Stimulated activated CD4-positive, alpha-beta T cell treated with anti-CD3 and anti-CD28 coated beads, Interleukin-15, amount 100 ng/mL, for 48 hours (primary cell): Measurements from ENCODE around the gene TNIP1.

ENCODE experiments used
- DNase-seq, 2 donors: peaks; one replicate each; pipeline ENCODE4 v3.0.0-alpha.2; 2020; ENCODE audit warnings: low read depth in 2 of 2

Gene TNIP1

DNA sequence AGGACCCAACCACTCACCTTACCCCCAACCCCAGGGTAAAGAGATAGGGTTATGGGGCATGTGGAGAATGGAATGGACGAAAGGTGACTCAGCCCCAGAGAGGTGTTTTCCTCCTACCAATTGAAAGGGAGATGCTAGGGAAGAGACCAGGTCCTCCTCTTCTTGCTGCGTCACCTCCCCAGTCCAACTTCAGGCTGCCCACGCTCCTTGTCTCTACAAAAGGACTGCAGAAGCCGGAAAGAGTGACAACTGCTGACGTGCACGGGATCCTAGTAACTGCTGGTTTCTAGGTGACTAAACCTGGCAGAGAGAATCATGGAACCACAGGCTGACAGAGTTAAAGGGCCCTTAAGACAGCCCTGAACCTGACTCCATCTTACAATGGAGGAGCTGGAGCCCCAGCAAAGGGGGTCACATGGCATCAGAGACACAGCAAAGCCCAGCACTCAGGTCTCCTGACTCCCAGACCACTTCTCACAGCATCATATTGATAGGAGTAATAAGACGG lies 58.3 kb downstream of the TNIP1 start:
- DNase-seq, result no peak

DNA sequence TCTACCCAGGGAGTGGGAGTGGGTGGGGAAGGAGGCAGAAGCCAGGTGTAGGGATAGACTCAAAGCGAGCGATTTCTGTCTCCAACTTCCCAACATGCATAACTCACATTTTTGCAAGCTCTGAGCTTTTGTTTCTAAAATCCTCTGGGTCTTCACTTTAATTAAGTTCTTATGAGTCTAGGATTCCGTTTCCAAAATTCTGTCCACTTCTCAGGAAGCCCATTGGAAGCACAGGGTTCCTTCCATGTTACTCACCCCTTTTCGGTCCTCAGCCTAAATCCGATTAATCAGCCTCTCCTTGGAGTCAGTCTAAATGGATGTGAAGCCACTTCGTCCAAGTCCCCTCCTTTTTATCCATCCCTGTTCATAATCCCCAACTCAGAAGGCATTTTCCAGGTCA lies 59.1 kb downstream of the TNIP1 start:
- DNase-seq, result no peak

GRCh38 chr5:151020304-151021110 lies 60.3 kb downstream of the TNIP1 start, which contains the start of gene GPX3:
GPX3 (plus strand) TSS chr5:151020591; CDS start chr5:151020655, 64 bp downstream.
- no peak for DNase-seq

DNA sequence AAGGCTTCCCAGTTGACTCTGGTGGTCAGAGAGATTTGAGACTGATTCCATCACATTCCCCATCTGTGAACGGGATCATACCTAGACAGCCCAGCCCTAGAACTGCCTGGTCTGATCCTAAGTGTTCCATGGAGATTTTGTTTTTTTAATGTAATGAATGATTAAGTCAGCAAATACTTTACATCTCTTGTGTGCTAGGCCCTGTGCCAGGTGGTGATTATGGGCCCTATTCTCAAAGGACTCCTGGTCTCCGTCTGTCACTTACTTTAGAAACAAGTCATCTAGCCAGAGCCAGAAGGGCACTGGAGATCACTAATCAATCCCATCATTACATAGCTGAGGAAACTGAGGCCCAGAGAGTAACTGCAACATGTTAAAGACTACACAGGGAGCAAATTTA lies 61.5 kb downstream of the TNIP1 start:
- DNase-seq, result no peak

DNA sequence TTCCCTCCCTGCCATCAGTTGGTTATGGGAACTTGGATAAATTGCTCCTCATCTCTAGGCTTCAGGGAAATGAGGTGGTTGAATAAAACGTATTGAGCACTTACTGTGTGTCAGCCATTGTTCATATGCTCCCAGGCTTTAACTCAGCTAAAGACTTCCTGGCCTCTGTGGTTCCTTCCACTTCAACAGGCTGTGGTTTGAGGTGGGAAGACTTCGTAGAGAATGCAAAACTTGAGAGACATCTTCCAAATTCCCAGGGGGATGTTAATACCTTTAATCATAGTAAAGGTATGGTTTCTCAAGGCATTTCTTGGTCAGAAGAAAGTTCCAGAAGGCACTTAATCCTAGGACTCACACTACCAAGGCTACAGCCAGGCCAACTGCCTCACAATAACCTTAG lies 62.0 kb downstream of the TNIP1 start:
- no peak for DNase-seq

DNA sequence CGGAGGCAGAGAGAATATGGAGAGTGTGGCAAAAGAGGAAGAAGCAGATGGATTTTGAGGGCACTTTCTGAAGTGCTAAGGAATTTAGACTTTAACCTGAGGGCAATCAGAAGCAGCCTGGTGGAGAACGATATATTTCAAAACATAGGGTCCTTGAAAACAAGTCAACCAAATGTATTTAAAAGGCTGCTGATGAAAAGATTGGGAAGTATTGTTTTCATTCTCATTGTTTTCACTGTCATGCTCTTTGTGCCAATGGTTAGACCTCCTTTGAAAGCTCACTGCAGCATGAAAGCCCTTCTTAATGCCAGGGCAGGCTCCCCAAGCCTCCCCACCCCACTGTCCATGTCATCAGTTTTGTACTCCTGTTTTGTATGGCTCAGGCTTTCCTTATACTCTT lies 62.9 kb downstream of the TNIP1 start:
- no peak for DNase-seq

DNA sequence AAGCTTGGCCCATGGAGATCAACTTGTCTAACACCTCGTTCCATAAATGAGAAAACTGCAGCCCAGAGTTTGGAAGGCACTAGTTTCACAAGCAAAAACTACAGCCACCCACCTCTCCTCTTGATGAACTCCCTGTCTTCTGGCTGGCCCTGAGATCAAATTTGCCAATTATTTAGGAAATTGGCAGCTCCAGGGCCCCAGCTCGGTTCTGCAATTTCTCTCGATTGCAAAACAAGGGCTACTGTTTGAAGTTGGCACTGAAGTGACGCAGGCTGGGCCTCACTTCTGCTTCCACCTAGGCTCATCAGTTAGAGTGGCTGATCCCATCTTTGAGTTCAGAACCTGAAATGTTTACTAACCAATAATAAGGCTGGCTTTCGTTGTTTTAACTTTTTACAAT lies 64.1 kb downstream of the TNIP1 start:
- no peak for DNase-seq

DNA sequence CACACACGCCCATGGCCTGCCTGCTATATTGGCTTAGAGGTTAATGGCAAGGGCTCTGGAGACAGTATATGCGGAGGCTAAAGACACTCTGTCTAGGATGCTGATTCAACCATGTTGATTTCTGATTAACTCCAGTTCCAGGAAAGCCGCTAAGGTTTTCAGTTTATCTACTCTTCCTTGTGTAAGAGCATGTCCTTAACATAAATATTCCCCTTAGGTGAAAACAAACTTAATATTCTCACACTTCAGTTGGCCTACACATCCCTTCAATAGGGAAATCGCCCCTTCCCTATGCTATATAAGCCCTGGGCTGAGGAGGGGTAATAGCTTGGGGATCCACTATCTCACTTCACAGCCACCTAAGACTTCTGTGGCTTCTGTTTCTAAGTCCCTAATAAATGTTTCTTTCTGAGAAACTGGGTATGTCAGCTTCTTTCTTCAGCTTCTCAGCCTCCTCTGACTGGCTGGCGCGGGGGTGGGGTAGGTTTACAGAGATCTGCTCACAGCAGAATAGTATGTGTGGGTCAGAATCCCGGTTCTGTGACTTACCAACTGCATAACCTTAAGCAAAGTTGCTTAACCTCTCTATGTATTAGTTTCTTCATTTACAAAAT lies 64.8 kb downstream of the TNIP1 start:
- DNase-seq, result no peak

- no peak for DNase-seq
Measured at GRCh38 chr5:151014680-151015343, 66.0 kb downstream of the TNIP1 start.

GRCh38 chr5:151012862-151013261 lies 68.0 kb downstream of the TNIP1 start:
- DNase-seq, result no peak

DNA sequence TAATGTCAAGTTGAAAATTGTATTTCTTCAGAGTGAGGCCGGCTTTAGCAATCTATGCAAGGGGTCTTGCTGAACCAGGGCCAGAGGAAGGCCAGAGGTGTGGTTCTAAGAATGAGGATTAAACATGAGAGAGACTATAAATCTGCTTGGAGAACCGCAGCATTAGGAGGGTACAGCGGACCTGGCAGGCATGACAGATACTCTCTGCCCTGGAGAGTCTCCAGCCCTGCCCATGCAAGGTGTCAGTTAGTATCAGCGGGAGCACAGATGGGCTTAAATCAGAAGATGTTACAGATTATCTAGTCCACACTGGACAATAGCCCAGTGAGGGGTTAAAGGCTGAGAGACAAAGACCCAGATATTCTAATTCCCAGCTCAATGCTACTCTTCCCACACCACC lies 71.9 kb downstream of the TNIP1 start:
- DNase-seq, result no peak

DNA sequence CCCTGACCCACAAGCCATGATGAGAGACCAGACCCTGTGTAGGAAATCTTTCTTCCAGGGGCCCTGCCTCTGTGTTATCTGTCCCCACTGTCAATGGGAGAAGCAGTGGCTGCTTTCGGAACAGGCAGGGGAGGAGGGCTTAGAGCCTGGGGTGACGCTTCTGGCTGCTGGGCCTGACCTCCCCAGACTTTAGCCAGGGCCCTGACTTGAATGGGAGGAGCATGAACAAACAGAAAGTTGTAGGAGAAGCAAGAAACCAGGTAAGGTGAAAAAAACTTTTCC lies 72.7 kb downstream of the TNIP1 start:
- no peak for DNase-seq

DNA sequence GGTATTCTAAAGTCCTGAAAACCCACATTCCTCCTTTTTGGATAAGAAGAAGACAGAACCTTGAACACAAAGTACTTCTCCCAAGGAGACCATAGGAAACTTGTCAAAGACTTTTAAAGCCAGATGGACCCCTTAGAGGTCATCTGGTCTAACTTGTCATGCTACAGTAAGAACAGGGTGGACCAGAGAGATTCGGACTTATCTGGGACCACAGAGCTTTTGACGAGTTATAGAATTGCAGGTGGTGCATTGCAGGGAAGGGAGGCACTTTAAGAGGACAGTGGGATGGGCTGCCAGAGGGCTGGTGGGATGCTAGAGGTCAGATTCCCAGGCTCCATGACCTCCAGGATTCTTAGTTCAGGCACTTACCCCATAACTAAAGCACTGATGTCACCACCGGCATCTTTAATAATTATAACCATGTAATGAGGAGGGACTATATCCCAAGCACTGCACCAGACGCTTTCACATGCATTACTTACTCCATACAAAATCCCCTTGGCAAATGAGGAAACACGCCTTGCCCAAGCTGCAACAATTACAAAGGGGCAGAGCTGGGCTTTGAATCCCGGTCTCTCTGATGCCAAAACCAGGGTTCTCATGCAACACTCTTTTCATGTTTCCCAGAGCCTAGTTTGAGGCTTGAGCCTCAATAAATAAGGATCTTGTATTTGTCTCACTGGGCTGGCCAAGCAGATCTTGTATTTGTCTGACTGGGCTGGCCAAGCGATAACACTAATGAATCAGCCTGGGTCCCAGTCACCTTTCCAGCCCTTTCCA lies 73.2 kb downstream of the TNIP1 start:
- no peak for DNase-seq

DNA sequence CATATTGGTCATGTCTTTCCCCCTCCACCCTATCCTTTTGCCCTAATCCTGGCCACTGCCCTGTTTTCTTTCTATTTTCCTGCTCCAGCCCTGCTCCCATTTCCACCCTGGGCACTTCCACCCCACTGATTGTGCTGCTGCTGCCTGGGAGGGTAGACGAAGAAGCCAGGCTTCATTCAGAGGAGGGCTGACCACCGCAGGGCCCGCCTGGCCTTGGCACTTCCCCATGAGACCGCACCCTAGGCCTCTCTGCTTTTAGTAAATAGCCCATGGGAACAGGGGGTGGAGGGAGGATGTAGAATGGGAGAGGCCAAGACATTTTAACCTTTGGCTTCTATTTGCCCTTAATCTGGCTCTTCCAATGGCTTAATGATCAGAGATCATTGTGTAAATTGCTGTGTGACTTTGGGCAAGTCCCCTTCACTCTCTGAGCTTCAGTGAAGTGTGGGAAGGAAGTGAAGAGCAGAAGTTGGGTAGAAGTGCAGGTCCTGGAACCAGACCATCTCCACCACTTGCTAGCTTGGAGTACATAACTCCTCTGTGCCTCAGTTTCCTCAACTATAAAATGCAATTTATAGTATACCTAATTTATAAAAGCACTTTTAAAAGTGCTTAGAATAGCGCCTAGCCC lies 74.0 kb downstream of the TNIP1 start:
- DNase-seq, result no peak

GRCh38 chr5:151005950-151006576 lies 74.8 kb downstream of the TNIP1 start:
- DNase-seq, result no peak

DNA sequence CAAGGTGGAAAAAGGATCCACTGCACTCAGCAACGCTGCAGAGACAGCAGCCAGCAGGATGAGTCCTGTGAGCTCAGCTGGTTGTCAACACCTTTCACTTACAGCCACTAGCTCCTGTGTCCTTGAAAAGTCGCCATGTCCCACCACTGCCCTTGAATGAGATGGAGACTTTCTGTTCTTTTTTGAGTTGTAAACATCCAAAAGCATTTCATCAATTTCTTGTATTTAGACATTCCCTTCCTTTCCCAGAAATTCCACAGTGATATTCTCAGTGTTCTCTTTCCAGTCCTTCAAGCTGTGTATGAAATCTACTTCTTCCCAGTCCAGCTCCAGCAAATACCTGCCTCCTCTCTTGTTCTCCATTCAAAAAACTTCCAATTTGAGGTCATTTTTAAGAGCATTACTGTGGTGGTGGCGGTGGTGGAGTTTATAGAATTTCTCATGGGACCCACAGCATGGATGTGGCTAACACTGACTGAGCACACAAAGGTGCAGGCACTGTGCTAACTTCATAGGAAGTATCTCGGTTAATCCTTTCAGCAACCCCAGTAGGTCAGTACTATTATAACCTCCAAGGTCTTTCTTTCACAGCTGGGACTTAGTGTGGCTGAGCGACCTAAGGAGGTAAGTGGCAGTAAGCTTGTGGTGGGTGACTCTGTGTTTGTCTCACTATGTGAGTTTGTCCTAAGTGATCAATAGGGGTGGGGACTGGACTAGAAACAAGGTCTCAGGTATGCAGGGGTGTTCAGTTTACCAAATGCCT lies 75.5 kb downstream of the TNIP1 start:
- DNase-seq, result no peak

- DNase-seq, result no peak
Measured at GRCh38 chr5:151004499-151004898, 76.3 kb downstream of the TNIP1 start.

DNA sequence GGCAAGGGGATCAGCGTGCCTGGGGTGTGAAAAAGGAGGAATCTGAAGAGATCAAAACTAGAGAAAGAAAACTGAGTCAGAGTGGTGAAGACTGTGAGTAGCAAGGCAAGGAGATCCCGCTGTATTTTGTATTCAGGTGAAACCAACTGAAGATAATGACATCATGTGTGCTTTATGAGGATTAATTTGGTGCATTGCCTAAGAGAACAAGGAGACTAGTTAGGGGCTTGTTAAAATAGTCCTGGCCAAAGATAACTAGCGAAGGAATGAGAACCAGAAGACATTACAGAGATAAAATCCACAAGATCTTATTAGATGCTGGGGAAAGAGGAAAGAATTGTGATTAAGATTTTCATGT lies 77.4 kb downstream of the TNIP1 start:
- DNase-seq, result no peak

DNA sequence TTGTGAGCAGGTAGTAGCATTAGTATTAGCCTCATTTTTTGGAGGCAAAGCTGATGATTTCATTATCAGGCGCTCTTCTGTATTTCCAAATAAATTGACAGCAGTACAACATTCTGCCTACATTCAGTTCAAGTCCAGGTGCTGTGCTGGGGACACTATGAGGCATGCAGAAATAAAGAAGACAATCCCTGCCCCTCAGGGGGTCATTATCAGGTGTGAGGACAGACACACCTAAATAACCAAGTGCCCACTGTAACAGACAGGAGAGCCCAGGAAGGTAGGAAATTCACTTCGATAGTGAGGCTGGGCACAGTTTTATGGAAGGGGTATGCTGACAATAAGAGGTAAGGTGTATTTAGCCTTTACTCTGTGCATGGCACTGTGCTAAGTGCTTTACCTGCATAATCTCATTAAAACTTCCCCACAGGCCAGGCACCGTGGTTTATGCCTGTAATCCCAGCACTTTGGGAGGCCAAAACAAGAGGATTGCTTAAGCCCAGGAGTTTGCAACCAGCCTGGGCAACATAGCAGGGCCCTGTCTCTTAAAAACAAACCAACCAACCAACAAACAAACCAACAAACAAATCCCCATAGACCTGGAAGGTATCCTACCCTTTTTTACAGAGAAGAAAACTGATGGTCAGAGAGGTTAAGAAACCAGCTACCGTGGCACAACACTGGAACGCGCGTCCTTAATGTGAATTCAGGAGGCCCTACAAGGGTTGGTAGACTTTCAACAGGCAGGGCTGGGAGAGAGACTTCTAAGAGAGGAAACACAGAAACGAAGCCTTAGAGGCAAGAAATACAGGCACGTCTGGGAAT lies 77.9 kb downstream of the TNIP1 start:
- DNase-seq, result no peak

DNA sequence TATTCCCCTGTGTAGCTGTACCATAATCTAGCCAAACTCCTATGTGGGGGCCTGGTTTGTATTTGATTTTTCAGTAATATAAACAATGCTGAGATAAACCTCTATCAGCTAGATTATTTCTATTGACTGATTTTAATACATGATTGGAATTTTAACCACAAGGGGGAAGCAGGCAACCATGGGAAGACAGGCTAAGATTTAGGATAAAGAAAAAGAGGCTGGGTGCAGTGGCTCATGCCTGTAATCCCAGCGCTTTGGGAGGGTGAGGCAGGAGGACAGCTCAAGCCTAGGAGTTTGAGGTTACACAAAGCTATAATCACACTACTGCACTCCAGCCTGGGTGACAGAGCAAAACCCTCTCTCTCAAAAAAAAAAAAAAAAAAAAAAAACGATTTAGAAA lies 78.6 kb downstream of the TNIP1 start:
- DNase-seq, result no peak
